OCI-M2 (cell line): Measurements from ENCODE around the gene HES6.

Source experiments
- DNase-seq: peaks from one replicate; lab custom pipeline; 2025; ENCODE audit not compliant: unreplicated experiment; lab: John Stamatoyannopoulos, UW

HES6 gene

DNA sequence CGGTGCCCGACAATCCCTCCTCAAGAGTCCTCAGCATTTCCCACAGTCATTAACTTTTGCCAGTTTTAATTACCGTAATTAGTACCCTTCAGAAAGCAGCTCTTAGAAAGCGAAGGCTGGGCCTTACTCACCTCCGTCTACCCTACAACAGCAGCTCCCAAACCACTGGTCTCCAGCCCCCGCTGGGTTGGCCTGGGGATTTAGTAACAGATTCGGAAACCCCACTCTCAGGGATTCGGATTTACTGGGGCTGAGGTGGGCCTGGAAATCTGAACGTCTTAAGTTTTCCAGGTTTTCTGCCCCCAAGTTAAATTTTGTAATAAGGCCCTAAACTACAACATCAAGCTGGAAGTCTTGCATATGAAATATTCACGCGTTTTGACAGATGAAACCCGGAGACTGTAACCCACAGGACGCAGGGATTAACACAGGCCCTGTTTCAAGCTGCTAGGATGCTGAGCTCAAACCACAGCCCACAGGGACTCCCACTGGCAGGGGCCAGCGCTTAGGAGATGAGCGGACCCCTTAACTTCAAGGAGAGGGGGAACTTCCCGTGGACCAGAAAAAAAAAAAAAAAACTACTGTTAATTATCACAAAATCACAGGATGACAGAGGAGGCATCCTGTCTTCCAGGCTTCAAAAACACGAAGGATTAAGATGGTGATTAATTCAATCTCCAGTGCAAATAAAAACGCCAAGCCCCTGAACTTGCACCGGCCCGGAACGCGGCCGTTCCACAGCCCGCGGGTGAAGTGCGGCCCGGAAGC lies 37.3 kb downstream of the HES6 start:
- no peak for DNase-seq

DNA sequence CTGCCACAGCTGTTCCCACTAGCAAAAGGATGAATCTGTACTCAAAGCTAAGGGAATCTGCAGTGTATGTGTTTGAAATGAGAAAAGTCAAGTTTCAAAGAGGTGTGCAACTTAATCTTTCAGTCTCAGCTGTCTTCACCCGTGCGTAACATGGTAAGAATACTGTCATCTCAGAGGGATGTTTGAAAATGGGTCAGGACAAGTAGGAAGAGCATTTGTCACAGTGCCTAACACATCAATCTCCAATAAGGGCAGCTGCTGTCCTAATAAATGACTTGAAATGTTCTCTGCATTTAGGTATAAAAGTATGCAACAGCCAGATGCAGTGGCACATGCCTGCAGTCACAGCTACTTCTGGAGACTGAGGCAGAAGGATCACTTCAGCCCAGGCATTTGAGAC lies 49.4 kb downstream of the HES6 start:
- DNase-seq = no peak
